Suprapubic skin (tissue), 4 donors: ENCODE data around the gene CSTA. TPM values are rescaled to one million over a fixed set of nuclear protein-coding genes. Genes with fewer than 3 reads are reported as not detected.

Source experiments
- DNase-seq, 2 donors: peaks; one replicate each; pipeline ENCODE4 v3.0.0-alpha.2; 2019; ENCODE audit warnings: low spot score in 2 of 2
- H3K27ac ChIP-seq: fragments of 200-600 bp; sonication (generic); one replicate; pipeline ENCODE4 v1.5.1; 2019
- H3K27me3 ChIP-seq: fragments of 200-600 bp; sonication (generic); one replicate; pipeline ENCODE4 v1.5.1; 2019
- H3K36me3 ChIP-seq: fragments of 200-600 bp; sonication (generic); one replicate; pipeline ENCODE4 v1.5.1; 2019
- H3K4me1 ChIP-seq: fragments of 200-600 bp; sonication (generic); one replicate; pipeline ENCODE4 v1.5.1; 2019
- H3K4me3 ChIP-seq: fragments of 200-600 bp; sonication (generic); one replicate; pipeline ENCODE4 v1.5.1; 2019; ENCODE audit warnings: mild to moderate bottlenecking
- H3K9me3 ChIP-seq: fragments of 200-600 bp; sonication (generic); one replicate; pipeline ENCODE4 v1.5.1; 2019
- EP300 ChIP-seq: sonication (generic); formaldehyde crosslinking; IDR thresholded peaks from one replicate; pipeline ENCODE4 v1.6.1; 2017; ENCODE audit warnings: antibody characterized with exemption
- POLR2A ChIP-seq, 2 donors: fragments of 450-650 bp; IDR thresholded peaks; one replicate each; pipeline ENCODE4 v1.6.1; 2017; ENCODE audit warnings: antibody characterized with exemption in 2 of 2, mild to moderate bottlenecking in 2 of 2, moderate library complexity in 2 of 2
- POLR2AphosphoS5 ChIP-seq, 3 donors: sonication (generic); formaldehyde crosslinking; IDR thresholded peaks; one replicate each; pipeline ENCODE4 v1.6.1; 2017; ENCODE audit warnings: antibody characterized with exemption in 3 of 3
- WGBS: methylation state at CpG from one replicate; pipeline ENCODE4 v1.1.5; 2018; 5-methylcytosine and 5-hydroxymethylcytosine counted together
- total RNA-seq, 4 donors: library from RNA; depleted of rRNA; stranded (reverse); fragments of >200 nt; gene quantifications; one replicate each; pipeline ENCODE4 v1.1.0, GENCODE V29; 2016
- TF ChIP-seq, protein P1 (sequence below), 2 donors: fragments of 200-600 bp in 1 of 2; fragments of 450-650 bp in 1 of 2; sonication (generic) in 1 of 2; IDR thresholded peaks; one replicate each; pipeline ENCODE4 v1.5.1; 2016 to 2019; ENCODE audit warnings: antibody characterized with exemption in 2 of 2, mild to moderate bottlenecking in 1 of 2, moderate library complexity in 1 of 2

CSTA gene
- total RNA-seq, 4 donors from 2014 or later, result 22.4 to 253 (median 192) TPM

DNA sequence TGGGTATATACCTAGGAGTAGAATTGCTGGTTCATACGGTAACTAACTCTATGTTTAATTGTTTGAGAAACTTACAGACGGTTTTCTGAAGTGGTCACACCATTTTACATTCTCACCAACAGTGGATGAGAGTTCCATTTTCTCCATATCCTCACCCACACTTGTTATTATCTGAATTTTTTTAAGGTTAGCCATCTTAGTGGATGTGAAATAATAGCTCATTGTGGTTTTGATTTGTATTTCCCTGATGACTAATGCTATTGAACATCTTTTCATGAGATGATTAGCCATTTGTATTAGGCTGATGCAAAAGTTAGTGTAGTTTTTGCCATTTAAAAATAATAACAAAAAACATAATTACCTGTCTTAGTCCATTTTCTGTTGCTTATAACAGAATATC lies 18.6 kb downstream of the CSTA start:
- DNase-seq, result no peak
- Histone ChIP-seq H3K27ac (no peak overlapping the region), H3K4me3 (no peak overlapping the region), H3K36me3 (no peaks in the 10 kb centered on the region), H3K4me1 (no peaks in the 10 kb centered on the region), H3K9me3 (no peaks in the 10 kb centered on the region), H3K27me3 (no peaks in the 10 kb centered on the region)
- 78% methylated on average over 2 of the region's 2 CpGs for WGBS
- TF ChIP-seq, protein P1, sequence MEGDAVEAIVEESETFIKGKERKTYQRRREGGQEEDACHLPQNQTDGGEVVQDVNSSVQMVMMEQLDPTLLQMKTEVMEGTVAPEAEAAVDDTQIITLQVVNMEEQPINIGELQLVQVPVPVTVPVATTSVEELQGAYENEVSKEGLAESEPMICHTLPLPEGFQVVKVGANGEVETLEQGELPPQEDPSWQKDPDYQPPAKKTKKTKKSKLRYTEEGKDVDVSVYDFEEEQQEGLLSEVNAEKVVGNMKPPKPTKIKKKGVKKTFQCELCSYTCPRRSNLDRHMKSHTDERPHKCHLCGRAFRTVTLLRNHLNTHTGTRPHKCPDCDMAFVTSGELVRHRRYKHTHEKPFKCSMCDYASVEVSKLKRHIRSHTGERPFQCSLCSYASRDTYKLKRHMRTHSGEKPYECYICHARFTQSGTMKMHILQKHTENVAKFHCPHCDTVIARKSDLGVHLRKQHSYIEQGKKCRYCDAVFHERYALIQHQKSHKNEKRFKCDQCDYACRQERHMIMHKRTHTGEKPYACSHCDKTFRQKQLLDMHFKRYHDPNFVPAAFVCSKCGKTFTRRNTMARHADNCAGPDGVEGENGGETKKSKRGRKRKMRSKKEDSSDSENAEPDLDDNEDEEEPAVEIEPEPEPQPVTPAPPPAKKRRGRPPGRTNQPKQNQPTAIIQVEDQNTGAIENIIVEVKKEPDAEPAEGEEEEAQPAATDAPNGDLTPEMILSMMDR (IDR thresholded peaks at IDR 0.05), result no peak
- TF ChIP-seq EP300 (no peak), POLR2AphosphoS5 (IDR thresholded peaks at IDR 0.05) (no peak), POLR2A (IDR thresholded peaks at IDR 0.05) (no peak)

DNA sequence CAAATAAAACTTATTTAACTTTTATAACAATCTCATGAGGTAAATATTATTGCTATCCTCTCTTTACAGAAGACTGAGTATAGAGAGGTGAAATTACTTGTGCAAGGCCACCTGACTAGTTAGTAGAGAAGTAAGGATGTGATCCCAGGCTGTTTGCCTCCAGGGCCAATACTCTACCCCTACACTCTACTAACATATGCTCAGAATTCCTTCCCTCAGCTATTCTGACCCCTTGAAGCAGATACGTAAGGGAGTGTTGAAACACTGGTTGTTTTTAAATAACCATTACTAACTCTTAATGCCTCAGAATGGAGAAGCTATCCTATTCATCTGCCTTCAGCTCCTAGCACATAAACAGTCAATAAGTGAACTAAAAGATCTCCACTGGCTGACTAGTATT lies 24.1 kb downstream of the CSTA start:
- Histone ChIP-seq H3K4me3 (no peak overlapping the region), H3K27ac (no peak overlapping the region), H3K9me3 (no peaks in the 10 kb centered on the region), H3K4me1 (no peaks in the 10 kb centered on the region), H3K36me3 (no peaks in the 10 kb centered on the region), H3K27me3 (no peaks in the 10 kb centered on the region)
- no peak for DNase-seq
- TF ChIP-seq POLR2A (IDR thresholded peaks at IDR 0.05) (no peak), EP300 (no peak), POLR2AphosphoS5 (IDR thresholded peaks at IDR 0.05) (no peak)
- TF ChIP-seq, protein P1 (IDR thresholded peaks at IDR 0.05), result no peak
- 76% methylated on average over 1 of the region's 1 CpG for WGBS

DNA sequence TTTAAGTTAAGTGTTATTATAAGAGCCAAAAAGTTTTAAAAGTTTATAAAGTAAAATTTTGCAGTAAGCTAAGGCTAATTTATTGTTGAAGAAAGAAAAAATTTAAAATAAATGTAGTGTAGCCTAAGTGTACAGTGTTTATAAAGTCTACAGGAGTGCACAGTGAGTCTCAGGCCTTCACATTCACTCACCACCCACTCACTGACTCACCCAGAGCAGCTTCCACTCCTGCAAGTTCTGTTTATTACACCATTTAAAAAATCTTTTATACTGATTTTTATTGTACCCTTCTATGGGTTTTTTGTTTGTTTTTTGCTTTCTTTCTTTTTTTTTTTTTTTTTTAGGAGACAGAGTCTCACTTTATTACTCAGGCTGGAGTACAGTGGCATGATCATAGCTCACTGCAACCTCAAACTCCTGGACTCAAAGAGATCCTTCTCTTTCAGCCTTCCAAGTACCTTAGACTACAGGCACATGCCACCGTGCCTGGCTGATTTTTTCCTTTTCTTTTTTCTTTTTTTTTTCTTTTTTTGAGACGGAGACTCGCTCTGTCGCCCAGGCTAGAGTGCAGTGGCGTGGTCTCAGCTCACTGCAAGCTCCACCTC lies 25.9 kb downstream of the CSTA start:
- 94% methylated on average over 5 of the region's 5 CpGs for WGBS
- H3K27ac ChIP-seq, result no peak overlapping the region
- H3K4me3 ChIP-seq, result no peak overlapping the region
- no peaks in the 10 kb centered on the region for H3K27me3 ChIP-seq
- no peaks in the 10 kb centered on the region for H3K9me3 ChIP-seq
- no peaks in the 10 kb centered on the region for H3K36me3 ChIP-seq
- DNase-seq, result no peak
- peaks cover 3% of the 10 kb centered on the region for H3K4me1 ChIP-seq
- no peak for TF ChIP-seq POLR2AphosphoS5 (IDR thresholded peaks at IDR 0.05)
- no peak for TF ChIP-seq EP300
- no peak for TF ChIP-seq POLR2A (IDR thresholded peaks at IDR 0.05)
- TF ChIP-seq, protein P1 (IDR thresholded peaks at IDR 0.05), result no peak

DNA sequence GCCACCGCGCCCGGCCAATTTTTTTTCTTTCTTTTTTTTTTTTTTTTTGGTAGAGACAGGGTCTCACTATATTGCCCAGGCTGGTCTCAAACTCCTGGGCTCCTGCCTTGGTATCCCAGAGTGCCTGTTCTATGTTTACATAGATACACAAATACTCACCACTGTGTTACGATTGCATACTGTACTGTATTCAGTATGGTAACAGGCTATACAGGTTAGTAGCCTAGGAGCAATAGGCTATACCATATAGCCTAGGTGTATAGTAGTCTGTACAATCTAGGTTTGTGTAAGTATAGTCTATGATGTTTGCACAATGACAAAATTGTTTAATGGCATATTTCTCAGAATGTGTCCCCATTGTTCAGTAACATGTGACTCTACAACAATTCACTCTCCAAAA lies 26.6 kb downstream of the CSTA start:
- 85% methylated on average over 4 of the region's 4 CpGs for WGBS
- H3K4me3 ChIP-seq, result no peak overlapping the region
- H3K27ac ChIP-seq, result no peak overlapping the region
- peaks cover 3% of the 10 kb centered on the region for H3K4me1 ChIP-seq
- H3K27me3 ChIP-seq, result no peaks in the 10 kb centered on the region
- H3K36me3 ChIP-seq, result no peaks in the 10 kb centered on the region
- TF ChIP-seq POLR2A (IDR thresholded peaks at IDR 0.05), result no peak
- no peak for TF ChIP-seq EP300
- TF ChIP-seq, protein P1 (IDR thresholded peaks at IDR 0.05), result no peak
- TF ChIP-seq POLR2AphosphoS5 (IDR thresholded peaks at IDR 0.05), result no peak
- DNase-seq, result no peak
- H3K9me3 ChIP-seq, result no peaks in the 10 kb centered on the region

DNA sequence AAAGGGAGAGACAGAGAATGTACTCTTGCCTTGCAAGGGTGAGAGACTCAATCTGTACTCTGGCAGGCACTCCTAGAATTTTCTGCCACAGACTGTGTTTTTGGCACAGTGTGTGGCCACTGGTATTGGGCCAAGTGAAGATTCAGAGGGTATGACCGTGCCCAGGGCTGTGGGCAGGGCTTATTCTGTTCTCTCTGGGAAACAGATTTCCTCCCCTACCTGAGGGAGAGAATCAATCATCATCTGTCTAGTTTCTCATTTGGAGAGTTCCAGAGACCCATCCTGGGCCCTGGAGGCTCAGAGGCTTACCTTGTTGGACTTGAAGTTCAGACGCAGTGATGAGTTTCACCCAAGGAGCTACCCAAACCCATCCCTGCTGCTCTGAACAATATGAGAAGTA lies 28.2 kb downstream of the CSTA start:
- no peak overlapping the region for H3K27ac ChIP-seq

More for the DNA sequence above, 28.2 kb downstream of the CSTA start:
- 45% methylated on average over 2 of the region's 2 CpGs for WGBS
- peaks cover 3% of the 10 kb centered on the region for H3K4me1 ChIP-seq
- DNase-seq, result no peak
- no peaks in the 10 kb centered on the region for H3K27me3 ChIP-seq
- no peaks in the 10 kb centered on the region for H3K9me3 ChIP-seq
- no peak overlapping the region for H3K4me3 ChIP-seq
- TF ChIP-seq, protein P1 (IDR thresholded peaks at IDR 0.05), result no peak
- no peaks in the 10 kb centered on the region for H3K36me3 ChIP-seq
